ENCODE results near the gene KAZN.

KAZN gene

GRCh38 chr1:15103211-15103610 lies 504.7 kb downstream of the KAZN start:
- DNase-seq, result no peak

GRCh38 chr1:15103906-15104305 lies 505.4 kb downstream of the KAZN start:
- DNase-seq, result no peak

DNA sequence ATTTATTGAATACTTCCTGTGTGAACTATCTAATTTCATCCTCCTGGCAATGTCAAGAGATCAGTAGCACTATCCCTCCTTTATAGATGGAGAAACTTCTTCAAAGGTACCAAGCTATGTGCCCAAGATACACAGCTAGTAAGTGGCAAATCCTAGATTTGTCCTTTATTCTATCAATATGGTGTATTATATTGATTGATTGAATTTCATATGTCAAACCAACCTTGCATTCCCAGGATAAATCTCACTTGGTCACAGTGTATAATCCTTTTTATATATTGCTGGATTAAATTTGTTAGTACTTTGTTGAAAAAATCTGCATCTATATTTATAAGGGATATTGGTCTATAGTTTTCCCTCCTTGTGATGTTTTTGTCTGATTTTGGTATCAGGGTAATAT lies 506.3 kb downstream of the KAZN start:
- DNase-seq, result no peak

DNA sequence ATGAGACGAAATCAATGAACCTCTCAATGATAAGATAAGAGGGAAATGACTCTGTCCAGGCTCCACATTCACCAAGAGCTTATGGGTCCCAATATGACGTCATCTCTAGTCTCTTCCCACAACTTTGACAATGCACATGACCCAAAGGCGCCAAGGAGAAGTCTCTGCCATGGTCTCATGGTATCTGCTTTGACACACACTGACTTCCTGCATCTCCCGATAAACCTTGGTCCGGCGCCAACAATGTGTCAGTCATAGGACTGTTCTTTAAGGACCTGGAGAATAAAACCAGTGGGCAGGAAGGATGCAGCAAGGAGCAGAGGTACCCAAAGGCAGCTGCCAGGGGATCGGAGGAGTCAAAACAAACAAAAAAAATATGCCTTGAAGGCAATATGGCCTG lies 508.1 kb downstream of the KAZN start:
- DNase-seq, result no peak

DNA sequence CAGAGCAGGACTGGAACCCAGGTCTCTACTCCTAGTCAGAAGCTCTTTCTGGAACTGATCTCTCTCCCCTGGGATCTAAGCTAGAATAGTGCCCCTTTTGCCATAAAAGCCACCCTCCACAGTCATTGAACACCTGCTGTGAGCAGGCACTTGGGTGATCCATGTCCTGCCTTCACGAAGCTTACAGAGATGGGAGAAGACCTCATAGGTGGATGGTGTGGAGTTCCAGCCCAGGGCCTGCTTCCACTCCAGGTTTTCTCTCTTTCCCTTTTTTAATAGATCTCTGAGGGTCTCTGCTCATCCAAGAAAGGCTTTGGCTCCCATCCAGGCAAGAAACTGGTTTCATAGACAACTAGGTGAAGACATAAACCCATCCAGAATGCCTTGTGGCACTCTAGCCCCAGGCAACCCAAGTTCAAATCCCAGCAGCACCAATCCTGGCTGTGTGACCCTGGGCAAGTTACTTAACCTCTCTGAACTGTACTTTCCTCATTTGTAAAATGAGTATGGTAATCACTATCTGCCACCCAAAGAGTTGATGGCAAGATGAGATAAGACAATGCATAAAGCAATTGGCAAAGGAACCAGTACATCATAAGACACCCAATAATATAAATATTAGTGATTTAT lies 508.7 kb downstream of the KAZN start:
- no peak for DNase-seq

- no peak for DNase-seq
These were observed 509.4 kb downstream of the KAZN start for GRCh38 chr1:15107911-15108310.

- DNase-seq, result no peak
These were observed 511.8 kb downstream of the KAZN start for GRCh38 chr1:15110128-15110866.

GRCh38 chr1:15110867-15111230 lies 512.4 kb downstream of the KAZN start:
- DNase-seq, result no peak

DNA sequence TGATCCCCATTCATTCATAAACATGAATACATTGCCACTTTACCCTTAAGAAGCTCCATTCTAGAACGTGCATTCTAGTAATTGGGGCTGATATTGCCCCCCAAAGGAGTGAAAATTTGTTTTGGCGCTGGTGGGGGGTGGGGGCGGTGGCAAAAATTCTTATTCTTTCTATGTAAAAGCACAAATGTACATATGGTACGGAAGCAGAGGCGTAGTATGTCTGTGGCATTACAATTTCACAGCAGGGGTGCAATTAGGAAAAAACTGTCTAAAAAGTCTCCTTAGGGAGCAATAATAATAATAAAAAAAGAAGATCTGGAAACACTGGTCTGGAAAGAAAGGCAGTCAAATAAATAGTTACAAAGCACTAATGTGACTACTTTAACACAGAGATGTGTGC lies 514.7 kb downstream of the KAZN start:
- DNase-seq, result no peak

GRCh38 chr1:15114884-15115283 lies 516.4 kb downstream of the KAZN start:
- no peak for DNase-seq

GRCh38 chr1:15115542-15116330 lies 517.3 kb downstream of the KAZN start:
- DNase-seq, result no peak

DNA sequence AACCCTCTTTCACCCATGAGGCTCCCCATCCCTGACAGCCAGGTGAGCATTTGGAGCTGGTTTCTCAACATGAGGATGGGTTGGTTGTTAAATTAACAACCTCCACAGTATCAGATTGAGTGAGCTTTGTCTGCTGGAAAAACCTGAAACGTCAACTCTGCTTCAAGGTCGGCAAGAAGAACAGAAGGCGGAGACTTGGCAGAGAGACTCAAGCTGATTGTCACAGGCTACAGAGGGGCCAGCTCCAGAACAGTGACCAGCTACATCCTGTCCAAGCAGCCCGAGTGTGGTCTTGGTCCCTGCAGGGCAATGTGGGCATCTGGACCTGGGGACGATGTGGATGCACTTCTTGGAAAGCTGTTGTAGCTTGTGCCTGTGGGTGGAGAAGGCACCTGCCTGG lies 518.5 kb downstream of the KAZN start:
- DNase-seq, result no peak

DNA sequence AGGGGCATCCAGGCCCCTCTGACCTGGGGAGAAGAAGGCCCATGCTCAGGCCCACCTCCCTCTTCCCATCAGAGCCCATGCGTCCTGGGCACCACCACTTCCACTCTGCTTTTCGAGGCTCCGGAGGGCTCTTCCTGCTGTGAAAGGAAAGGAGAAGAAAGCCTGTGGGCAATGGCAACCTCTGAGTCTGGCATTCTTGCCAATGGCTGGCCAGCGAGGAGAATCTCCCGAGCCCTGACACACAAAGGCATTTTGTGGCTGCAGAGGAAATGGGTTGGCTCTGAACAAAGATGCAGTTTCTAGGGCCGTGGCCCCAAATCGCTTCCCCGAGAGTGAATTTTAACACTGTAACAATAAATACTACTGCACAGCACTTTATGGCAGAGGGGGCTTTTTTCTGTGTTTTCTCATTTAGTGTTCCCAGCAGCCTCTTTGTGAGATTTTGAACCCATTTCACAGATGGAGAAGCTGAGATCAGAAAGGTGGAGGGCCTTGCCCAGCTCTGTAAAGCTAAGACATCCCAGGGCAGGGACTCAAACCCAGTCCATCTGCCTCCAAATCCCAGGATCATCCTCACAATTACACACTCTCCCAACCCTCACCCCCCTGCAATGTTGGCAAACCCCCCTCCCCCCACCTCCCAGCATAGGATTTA lies 519.3 kb downstream of the KAZN start:
- DNase-seq, result no peak

- no peak for DNase-seq
These were observed 520.1 kb downstream of the KAZN start for GRCh38 chr1:15118579-15118978.

DNA sequence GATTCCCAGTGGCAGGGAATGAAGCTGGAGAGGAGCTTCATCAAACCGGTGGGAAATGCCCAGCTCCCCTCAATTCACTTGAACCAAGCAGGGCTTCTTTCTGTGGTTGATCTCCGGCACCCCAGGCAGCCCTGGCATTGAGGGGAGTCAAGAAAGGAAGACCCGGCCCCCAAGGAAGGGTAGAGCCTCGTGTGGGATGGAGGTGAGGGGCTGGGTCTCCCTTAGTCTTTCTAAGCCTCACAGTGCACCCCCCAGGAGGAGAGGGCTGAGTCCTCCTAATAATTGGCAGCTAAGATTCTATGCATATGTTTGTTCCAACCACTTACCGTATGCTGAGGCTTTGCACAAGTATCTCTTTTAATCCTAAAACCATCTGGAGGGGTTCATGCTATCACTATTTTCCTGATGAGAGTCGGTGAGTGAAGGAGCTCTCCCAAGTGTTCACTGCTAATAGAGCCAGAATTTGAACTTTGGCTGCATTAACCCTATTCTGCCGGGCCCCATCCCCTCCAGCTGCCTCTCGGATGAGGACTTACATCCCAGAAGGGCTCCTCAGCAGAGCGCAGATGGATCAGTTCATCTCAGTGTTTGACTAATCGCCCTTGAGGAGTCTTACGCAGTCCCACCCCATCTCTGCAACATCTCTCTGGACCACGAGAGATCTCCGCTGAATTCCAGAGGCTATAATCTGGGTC lies 521.9 kb downstream of the KAZN start:
- DNase-seq, result no peak

GRCh38 chr1:15122331-15122730 lies 523.8 kb downstream of the KAZN start:
- DNase-seq, result no peak

DNA sequence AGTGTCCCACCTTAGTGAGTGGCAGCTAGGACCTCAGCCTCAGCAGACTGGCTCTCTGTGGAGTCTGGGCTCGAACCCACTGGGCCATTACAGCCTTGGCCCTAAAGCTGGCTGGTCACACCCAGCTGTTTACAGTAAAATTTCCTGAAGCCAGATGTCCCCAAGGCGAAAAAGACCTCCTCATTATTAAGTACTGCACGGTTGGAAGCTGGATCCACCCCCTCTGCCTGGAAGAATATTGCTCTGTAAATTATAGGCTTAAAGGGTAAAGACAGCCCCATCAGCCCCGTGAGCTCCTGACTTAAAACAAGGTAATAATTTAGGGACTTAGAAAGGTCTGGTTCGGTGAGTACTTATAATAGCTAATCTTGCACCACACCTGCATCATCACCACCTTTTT lies 524.8 kb downstream of the KAZN start:
- DNase-seq, result no peak

- no peak for DNase-seq
These were observed 525.4 kb downstream of the KAZN start for GRCh38 chr1:15123925-15124324.

- no peak for DNase-seq
These were observed 526.0 kb downstream of the KAZN start for GRCh38 chr1:15124362-15125100.

DNA sequence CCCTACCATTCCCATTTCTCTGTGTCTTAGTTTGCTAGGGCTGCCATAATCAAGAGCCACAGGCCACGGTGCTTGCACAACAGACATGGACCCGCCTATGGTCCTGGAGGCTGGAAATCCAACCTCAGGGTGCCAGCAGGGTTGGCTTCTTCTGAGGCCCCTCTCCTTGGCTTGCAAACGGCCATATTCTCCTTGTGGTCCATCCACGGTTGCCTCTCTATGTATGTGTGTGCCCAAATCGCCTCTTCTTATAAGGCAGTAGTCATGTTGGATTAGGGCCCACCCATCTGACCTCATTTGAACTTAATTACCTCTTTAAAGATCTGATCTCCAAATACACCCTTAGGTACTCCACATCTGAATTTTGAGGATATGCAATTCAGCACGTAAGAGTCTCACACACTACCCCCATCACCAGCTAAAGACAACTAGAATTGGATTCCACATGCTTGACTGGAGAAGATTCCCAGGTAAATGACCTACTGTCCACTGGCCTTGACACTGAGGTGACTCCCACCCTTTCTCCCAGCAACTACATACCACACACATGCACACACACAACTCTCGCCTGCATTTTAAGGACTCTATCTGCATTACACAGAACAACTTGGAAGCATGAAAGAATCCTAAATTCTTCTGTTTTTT lies 526.7 kb downstream of the KAZN start:
- no peak for DNase-seq

- no peak for DNase-seq
These were observed 529.6 kb downstream of the KAZN start for GRCh38 chr1:15128077-15128476.
